GM21381 (cell line): ENCODE data around the gene CNTNAP2.
"Not testable (repeated sequence)": the region's sequence is repeated elsewhere in the genome, so short reads cannot be mapped to it uniquely, and the experiment has no call there.

ENCODE experiments used
- ATAC-seq: cut with Tn5 transposase; IDR thresholded peaks from one replicate; pipeline ENCODE4 v1.9.1; 2021; ENCODE audit warnings: mild to moderate bottlenecking, moderate library complexity; ENCODE audit not compliant: unreplicated experiment

The CNTNAP2 gene

DNA sequence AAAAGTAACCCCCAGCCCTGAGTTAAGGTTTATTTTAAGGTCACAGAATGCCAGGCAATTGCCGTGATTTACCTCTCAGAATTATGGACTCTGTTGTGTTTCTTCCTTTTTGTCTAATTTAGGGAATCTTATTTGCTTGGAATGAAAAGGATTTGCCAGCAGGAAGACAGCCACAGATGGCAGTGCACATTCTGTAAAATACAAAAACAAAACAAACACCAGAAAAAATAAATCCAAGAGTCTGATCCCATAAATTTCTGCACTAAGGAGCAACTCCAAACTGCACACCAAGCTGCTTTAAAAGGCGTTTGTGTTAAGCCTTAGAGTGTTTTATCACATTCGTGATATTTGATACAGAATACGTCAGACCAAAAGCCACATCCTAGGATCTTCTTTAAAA, 2275.0 kb downstream of the CNTNAP2 start:
- ATAC-seq = no peak

DNA sequence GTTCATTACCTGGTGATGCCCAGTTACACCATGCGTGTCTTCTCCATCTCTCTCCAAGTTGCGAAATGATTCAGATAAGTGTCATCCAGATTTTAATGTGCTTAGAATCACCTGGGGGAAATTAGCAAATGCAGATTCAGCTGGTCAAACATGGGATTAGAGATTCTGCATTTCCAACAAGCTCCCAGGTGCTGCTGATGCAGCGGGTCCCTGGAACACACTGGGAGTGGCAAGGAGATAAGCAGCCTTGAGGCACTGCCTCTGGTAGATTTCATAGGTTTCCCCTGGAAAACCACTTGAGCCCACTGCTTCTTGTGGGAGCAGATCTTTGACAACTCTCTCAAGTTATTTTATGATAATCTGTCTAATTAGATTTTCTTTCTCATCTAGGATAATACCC, 2278.0 kb downstream of the CNTNAP2 start:
- no peak for ATAC-seq

DNA sequence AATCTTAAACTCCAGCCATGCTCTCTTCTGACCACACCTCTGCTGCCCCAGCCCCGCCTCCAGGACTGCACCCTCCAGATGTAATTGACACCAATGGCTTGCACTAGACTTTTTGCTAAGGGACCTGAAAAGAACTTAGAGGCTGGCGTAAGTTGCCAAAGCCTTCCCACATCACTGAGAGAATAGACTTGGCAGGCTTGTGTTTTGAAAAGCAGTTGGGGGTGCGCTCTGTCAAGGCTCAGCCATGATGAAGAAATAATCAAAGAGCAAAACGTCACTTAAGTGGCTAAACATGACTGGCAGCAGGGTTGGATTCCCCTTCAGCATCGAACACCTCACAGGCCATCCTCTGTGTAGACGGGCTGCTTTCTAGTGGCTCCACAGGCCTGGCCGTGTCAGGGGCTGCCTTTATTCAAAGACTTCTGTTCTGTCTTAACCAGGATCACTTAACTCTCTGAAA, 2278.8 kb downstream of the CNTNAP2 start:
- no peak for ATAC-seq

DNA sequence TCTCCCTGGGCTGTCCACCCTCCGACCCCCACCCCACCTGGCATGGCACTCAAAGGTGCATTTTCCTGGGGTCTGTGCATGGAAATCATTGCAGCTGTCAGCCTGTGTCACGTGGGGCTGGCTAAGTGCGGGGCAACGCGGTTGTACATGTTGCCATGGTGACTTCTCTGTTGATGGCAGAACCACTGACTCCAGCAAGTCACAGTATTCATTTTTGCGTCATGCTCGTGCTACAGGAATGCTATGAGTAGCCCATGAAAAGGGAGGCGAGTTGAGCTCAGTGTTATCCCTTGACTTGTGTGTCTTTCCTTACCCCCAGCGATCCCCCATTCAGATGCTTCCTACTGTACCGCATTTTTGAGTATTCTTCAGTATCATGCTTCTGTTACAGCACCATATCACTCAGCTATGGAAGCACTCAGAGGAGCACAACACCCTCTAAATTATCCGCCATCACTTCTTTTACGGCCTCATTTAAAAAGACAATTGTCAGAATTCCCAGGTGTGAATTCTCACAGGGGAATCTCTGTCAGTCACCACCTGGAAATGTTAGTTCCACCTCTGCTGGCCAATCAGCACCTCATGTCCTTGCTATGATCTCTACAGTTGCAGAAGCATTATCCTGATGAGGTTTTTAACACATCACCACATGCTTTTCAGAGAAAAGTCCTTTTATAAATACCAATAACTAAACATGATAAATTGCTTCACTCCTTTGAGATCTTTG, 2279.6 kb downstream of the CNTNAP2 start:
- ATAC-seq = no peak

DNA sequence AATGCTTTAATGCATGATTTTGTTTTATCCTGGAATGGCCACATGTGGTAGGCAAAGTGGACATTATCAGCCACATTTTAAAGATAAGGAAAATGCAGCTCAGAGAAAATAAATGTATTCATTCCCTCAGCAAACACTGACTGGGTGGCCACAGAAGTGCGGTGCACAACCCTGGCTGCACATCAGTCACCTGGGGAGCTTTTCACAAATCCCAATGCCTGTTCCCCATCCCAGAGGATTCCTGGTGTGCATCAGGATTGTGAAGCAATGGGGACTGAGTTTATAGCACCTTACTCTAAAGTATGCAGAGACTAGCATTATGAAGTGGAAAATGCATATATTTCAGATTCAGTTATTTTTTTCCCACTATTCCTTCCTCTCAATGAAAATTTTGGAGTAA, 2280.5 kb downstream of the CNTNAP2 start:
- ATAC-seq = no peak

DNA sequence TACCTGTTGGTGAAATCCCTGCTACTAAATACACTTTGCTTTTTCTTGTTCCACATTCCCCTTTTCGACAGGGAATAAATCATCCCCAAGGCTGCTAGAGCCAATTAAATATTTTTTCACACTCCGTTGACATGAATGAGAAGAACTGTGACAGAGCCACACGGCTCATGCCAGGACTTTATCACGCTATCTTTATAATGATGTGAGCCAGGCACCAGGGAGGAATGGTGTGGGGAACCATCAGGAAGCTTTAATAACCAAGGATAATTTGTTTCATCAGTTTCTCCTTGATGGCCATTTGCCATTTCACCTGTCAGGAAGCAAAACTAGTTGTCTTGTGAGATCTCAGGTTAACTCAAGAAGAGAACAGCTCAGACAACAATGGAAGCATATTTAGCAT, 2280.9 kb downstream of the CNTNAP2 start:
- no peak for ATAC-seq

DNA sequence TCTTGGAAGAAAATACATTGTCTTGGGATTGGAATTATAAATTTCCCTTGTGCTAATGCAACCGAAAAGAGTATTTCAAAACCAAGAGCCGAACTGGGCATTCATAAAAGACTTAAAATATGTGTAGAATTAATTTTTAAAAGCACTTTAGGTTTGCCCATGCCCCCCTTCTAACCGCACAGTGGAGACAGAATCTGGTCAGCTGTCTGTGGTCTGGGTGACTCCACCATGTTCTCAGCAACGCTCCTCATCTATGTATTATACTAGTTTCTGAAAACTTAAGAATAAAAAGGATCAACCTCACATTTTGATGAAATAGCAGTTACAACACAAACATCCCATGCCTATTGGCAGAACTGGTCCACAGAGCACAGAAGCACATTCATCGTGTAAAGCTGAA, 2281.4 kb downstream of the CNTNAP2 start:
- no peak for ATAC-seq

DNA sequence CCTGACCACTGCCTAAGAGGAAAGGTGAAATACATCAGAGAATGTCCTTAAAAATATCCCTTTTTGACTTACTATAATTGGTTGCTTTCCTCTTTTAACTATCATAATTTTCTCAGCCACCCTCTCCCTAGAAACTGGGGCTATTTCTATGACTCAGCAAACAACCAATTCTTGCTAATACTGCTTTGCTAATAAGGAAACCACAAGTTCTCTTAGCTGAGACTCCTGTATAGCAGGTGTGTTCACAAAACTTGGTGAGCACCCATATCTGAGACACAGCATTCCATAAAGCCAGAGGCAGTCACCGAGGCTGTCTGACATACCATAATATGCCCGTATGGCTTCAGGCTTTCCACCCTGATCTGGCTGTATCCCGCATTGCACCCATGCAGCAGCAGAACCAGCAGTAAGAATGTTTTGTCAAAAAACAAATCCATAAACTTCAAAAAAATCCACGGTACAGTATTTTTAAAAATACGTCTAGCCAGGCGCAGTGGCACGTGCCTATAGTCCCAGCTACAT, 2282.3 kb downstream of the CNTNAP2 start:
- no peak for ATAC-seq

DNA sequence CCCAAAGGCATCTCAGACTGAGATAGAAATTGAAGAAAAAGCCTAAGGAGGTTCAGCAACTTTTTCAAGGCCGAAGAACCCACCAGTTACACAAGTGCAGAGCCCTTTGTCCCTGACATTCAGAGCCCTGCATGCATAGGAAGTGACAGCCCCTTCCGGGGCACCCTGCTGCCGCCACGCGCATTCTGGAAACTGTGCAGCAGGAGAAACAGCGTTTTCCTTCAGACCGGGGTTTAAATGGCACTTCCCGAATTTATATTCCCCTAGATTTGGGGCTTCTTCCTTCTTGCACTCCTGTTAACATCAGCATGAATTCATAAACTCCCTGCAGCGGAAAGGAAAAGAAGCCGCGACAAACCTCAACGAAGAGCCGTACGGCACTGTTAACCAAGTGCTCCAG, 2283.5 kb downstream of the CNTNAP2 start:
- no peak for ATAC-seq

DNA sequence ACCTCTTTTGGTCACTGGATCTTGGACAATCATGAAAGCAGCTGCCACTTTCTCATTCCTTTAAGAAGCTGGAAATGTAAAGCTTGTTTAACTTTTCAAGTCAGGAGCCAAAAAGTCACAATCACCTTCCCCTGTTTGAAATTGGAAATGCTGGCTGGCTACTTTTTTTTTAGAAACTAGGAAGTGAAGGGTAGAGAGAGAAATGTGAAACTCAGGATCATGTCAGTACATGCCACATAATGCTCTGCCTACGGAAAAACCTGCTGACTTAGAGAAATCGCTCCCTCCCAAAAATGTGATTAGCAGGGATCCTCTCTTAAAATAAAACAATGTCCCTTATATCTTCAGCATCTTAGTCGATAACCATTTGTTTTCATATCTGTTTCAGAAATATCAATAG, 2285.6 kb downstream of the CNTNAP2 start:
- no peak for ATAC-seq

DNA sequence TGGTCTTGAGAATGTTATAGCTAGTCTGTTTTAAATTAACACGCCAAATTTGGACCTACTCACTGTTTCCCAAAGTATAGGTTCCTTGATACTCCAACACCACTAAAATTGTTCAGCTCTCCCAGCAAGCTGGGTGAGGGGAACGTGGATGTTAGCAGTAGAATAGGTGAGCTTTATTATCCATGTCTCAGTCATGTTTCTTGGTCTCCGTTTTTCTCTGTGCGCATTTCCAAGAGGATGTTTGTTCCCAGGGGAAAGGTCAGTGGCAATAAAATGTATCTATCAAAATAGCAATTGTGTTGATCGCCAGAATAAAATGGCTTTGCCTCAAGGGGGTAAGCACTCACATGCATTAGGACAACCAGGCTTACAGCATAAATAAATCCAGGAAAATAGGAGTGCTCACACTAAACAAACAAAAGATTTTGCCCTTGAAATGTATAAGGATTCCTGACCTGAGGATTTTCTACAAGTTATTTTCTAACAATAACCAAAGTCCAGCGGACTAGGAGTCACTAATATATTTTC, 2286.9 kb downstream of the CNTNAP2 start:
- no peak for ATAC-seq

DNA sequence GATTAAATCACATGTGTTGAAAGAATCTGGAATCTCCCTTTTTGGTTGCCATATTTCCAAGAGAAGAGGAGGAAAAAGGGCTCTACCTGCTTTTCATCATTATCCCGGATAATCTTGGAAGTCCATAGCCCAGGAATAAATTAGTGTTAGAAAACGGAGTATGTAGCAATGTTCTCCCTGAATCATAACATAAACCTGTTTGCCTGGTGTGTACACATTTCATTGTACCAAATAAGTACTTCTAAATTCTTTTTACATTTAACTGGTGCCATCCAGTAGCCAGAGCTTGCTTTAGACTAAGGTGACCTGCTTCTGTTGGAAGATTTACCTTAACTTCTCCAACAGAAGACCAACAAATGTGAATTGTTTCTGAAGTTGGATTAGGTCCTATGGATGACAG, 2291.7 kb downstream of the CNTNAP2 start:
- no peak for ATAC-seq

DNA sequence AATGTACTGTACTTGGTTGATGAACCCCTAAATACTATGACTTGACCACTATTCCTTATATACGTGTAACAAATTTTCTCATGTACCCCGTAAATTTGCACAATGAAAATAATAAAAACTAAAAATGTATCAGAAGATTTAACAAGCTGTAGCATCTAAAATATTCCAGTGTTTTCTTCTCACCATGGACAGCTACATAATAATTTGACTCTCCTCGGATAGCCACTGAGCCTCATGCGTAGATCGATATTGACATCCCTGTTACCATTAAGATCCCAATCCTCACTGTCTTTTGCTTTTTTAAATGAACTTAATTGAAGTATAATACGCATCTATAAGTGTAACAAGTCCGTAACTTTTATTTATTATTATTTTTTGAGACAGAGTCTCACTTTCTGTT, 2294.3 kb downstream of the CNTNAP2 start:
- no peak for ATAC-seq

DNA sequence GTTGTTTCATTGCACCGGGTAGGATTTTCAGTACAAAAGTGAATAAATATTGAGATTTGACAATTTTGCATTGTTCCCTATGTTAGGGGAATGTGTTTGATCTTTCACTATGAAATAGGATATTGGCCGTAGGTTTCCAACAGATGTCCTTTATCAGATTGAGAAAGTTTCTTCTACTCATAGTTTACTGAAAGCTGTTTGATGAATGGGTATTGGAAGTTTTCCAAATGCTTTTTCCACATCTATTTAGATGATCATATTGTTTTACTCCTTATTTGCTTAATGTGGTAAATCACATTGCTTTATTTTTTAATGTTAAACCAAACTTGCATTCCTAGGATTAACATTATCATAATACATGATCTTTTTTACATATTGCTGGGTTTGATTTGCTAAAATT, 2296.1 kb downstream of the CNTNAP2 start:
- ATAC-seq = no peak

DNA sequence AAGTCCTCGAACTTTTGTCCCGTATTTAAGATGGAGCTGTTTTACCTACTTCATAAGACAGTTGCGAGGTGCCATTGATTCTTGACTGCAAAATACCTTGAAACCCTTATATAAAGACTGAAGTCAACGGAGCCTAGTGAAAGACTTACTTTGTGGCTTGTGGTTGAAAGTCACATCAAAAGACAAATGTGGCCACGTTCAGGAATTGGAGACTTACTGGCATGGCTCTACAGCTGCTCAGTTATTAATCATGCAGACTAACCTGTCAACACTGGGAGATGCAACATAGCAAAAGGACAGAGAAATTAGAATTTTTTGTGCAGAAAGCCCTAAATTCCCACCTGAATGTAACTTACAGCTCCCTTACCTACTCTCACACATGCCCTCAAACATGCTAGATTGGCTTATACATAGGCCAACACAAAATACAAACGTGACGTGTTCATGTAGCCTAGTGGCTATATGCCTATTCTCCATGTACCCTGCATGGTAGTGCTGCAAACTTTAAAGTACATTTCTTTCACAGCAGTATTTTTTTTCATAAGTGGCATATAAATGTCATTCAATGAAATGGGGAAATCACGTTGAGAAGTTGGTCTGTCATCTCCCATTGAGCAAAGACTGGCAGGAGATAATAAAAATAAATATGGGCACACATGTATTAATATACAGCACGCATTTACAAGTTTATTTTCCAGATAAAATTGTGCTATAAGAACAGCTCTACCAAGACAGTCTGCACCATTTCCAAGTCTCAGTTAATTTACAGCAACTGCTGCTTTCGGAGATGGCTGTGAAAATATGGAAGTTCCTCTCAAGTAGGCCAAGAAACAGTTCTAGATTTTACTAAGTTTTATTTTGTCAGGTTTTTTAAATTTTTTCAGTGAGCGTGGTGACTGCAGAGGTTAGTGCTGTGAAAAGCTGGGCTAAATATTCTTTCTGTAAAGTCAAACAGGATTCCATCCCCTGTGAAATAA, 2303.5 kb downstream of the CNTNAP2 start:
- ATAC-seq = peak; percentile 89

DNA sequence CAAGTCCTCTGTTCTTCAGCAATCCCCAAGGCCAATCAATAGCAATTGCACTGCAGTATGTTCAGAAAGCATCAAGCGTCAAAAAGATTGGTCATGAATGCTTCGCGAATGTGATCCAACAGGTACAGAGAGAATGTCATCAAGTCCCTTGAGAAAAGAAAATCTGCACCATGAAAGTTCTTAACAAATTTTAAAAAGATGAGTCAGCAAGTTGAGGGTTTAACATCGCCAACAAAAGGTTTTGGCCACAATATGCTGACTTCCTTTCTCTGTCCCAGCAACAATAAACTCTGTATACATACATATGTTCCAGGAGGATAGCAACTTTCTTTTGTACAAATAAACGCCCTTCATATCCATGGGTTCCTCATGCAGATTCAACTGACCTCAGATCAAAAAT, 2305.4 kb downstream of the CNTNAP2 start:
- ATAC-seq = no peak

DNA sequence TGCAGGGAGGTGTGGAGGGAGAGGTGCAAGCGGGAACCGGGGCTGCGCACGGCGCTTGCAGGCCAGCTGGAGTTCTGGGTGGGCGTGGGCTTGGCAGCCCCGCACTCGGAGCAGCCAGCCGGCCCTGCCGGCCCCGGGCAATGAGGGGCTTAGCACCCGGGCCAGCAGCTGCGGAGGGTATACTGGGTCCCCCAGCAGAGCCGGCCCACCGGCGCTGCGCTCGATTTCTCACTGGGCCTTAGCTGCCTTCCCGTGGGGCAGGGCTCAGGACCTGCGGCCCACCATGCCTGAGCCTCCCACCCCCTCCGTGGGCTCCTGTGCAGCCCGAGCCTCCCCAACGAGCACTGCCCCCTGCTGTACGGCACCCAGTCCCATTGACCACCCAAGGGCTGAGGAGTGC, 2309.8 kb downstream of the CNTNAP2 start:
- not testable (repeated sequence) for ATAC-seq

DNA sequence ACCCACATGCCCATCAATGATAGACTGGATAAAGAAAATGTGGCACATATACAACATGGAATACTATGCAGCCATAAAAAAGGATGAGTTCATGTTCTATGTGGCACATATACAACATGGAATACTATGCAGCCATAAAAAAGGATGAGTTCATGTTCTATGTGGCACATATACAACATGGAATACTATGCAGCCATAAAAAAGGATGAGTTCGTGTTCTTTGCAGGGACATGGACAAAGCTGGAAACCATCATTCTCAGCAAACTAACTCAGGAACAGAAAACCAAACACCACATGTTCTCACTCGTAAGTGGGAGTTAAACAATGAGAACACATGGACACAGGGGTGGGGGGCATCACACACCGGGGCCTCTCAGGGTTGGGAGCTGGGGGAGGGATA, 2314.1 kb downstream of the CNTNAP2 start:
- not testable (repeated sequence) for ATAC-seq

DNA sequence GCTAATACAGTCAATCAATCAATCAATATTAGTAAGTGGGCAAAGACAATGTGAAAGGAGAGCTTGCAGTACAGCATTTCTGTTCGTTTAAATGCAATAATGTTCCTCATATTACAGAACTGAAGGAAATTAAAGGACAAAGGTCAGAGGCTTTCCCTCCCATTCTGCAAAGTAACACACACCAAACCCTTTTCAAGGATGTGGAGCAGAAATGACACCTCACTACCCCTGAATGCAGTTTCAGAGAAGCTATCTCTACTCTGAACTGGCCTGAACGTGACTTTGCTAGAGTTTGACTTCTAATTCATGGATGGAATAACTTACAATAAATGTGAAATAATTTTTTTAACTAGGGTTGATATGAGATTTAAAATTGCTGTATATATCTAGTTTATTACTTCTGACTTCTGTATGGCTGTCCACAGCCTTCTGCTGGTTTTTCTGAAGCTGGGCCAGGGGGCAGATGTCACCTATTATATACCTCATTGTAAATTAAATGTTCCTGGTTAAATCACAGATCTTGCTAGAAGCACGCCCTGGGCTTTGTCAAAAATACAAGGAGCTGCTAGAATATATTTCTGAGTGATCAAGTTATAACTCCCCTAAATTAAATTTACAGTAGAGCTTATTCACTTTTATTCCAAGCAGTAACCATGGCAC, 2317.1 kb downstream of the CNTNAP2 start:
- no peak for ATAC-seq

DNA sequence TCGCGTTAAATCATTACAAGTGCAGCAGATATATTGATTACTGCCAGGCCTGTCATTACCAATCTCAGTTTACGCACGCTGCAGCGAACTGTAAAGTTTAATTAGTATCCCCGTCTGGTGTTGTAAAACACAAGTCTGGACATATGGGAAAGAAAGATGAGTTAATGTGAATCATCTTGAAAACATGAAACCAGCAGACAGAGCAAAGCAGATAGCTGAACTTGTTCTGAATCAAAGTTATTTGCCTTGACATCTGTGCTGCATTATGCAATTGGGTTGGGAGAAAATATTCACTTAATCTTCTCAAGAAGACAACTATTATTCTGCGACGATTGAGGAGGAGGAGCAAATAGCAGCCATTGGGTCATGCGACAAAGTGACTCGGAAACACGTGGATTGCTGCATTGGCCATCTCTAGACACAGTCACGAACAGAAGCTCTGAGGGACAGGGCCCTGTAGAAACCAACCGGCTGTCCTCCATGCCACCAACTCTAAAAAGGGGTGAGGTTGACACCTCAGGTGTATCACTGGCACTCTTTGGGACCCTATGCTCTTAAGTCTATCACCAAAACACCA, 2317.7 kb downstream of the CNTNAP2 start:
- no peak for ATAC-seq

DNA sequence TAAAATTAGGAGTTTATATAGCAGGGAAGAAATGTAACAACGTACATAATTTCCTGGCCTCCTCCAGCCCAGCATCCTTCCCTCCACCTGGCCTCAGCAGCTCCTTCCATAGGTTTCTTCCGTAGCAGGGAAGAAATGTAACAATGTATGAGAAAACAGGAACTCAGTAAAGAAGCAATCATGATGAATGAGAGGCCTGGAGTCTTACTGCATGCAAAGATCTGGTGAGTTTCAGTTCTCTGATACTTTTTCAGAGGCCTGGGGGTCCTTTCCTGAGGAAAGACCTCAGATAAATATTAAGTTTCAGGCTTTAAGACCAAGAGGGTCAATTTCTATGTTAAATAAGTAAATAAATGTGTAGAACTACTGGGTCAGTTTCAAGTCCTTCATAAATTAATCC, 2318.3 kb downstream of the CNTNAP2 start:
- no peak for ATAC-seq
